ENCODE data around the gene CKAP5. TPM values are rescaled to one million over a fixed set of nuclear protein-coding genes. Genes with fewer than 3 reads are reported as not detected.

CKAP5 gene
- total RNA-seq, 1 experiment from 2014 or later, result 190 TPM

- Histone ChIP-seq H3K23me2 (ENCODE audit: insufficient read length, low read depth, low read length, poor library complexity, severe bottlenecking) (no peaks in the 10 kb centered on the region), H3K23ac (ENCODE audit: insufficient read length, low read depth, low read length) (no peak overlapping the region), H2AFZ (ENCODE audit: low read length) (no peak overlapping the region), H2BK12ac (ENCODE audit: insufficient read length, low read depth, low read length) (no peak overlapping the region), H4K8ac (replicated peaks; ENCODE audit: insufficient read length, low read depth, low read length) (no peak overlapping the region), H3K9ac (ENCODE audit: extremely low read depth, insufficient read length, low read length) (no peak overlapping the region), H3K4me2 (ENCODE audit: insufficient read depth, insufficient read length, low read length) (no peak overlapping the region), H3K79me1 (ENCODE audit: insufficient read depth, low read depth, low read length, poor library complexity, severe bottlenecking) (no peaks in the 10 kb centered on the region), H3K4ac (ENCODE audit: low read depth, low read length) (no peak overlapping the region), H3K27ac (ENCODE audit: insufficient read length, low read depth, low read length) (no peak overlapping the region), H2BK5ac (ENCODE audit: insufficient read length, low read length) (no peak overlapping the region), H3K56ac (ENCODE audit: insufficient read length, low read depth, low read length) (no peak overlapping the region), H3K14ac (ENCODE audit: insufficient read depth, low read length) (no peak overlapping the region), H2BK15ac (ENCODE audit: low read depth, low read length) (no peak overlapping the region), H3K18ac (ENCODE audit: insufficient read length, low read depth, low read length) (no peak overlapping the region), H3K4me1 (ENCODE audit: insufficient read depth, low read length) (no peaks in the 10 kb centered on the region), H4K91ac (ENCODE audit: insufficient read length, low read depth, low read length) (no peak overlapping the region), H2AK5ac (ENCODE audit: insufficient read length, low read length) (no peak overlapping the region), H3K9me3 (ENCODE audit: control insufficient read depth, low read depth, low read length) (no peaks in the 10 kb centered on the region), H4K20me1 (ENCODE audit: control insufficient read depth, insufficient read depth, insufficient read length) (no peaks in the 10 kb centered on the region), H3K79me2 (ENCODE audit: insufficient read depth, low read length) (no peaks in the 10 kb centered on the region), H2BK20ac (ENCODE audit: low read depth, low read length, poor library complexity, severe bottlenecking) (no peak overlapping the region), H2BK120ac (ENCODE audit: low read depth, low read length, poor library complexity, severe bottlenecking) (no peak overlapping the region), H4K5ac (ENCODE audit: insufficient read length, low read depth, low read length) (no peak overlapping the region), H3T11ph (ENCODE audit: low read length) (no peak overlapping the region), H3K27me3 (ENCODE audit: insufficient read depth, low read length) (no peaks in the 10 kb centered on the region)
- no peak for TF ChIP-seq CTCF (conservative IDR thresholded peaks at IDR 0.05)
- no peak overlapping the region for H3K4me3 Mint-ChIP-seq
- no peaks in the 10 kb centered on the region for H3K36me3 Mint-ChIP-seq (ENCODE audit: insufficient read depth in 1 of 3, low read depth in 3 of 3)
- no CpG with 5 or more reads among the region's 4 CpGs for WGBS (ENCODE audit: extremely low coverage, insufficient read length, low lambda C conversion rate)
- DNase-seq, result no peak
- H3K27ac Mint-ChIP-seq, result no peak overlapping the region
- no peaks in the 10 kb centered on the region for H3K9me3 Mint-ChIP-seq
- H3K27me3 Mint-ChIP-seq (ENCODE audit: low read depth), result no peaks in the 10 kb centered on the region; the same call in 1 of the 2 replicates
- H3K4me1 Mint-ChIP-seq, result no peaks in the 10 kb centered on the region
Observed at GRCh38 chr11:46731545-46731944, 114.5 kb downstream of the CKAP5 start.
